Adrenal gland (tissue), 12 donors: ENCODE results near the gene SLC9C1. TPM values are rescaled to one million over a fixed set of nuclear protein-coding genes. Genes with fewer than 3 reads are reported as not detected.

Source experiments
- DNase-seq, 7 donors: peaks; one replicate each; pipeline ENCODE4 v3.0.0-alpha.2; 2019 to 2020
- H3K27ac ChIP-seq, 5 donors: fragments of 200-600 bp; sonication (generic) in 4 of 5; 1 replicate in 3 of 5; 2 replicates in 2 of 5; pipeline versions ENCODE4 v1.5.1 to v1.8.0; 2016 to 2020; ENCODE audit warnings: mild to moderate bottlenecking in 1 of 5
- H3K27me3 ChIP-seq: fragments of 200-600 bp; 2 replicates; pipeline ENCODE4 v1.8.0; 2021
- H3K36me3 ChIP-seq, 2 donors: fragments of 200-600 bp; replicated peaks in 1 of 2; 1 replicate in 1 of 2; 2 replicates in 1 of 2; pipeline versions ENCODE4 v1.5.1 to v1.8.0; 2018 to 2022
- H3K4me1 ChIP-seq, 2 donors: fragments of 200-600 bp; replicated peaks in 1 of 2; 1 replicate in 1 of 2; 2 replicates in 1 of 2; pipeline versions ENCODE4 v1.5.1 to v1.8.0; 2018 to 2021
- H3K4me3 ChIP-seq, 4 donors: fragments of 200-600 bp; sonication (generic) in 3 of 4; one replicate each; pipeline ENCODE4 v1.5.1; 2016 to 2018
- H3K9me3 ChIP-seq, 3 donors: fragments of 200-600 bp; sonication (generic) in 1 of 3; replicated peaks in 1 of 3; 1 replicate in 2 of 3; 2 replicates in 1 of 3; pipeline versions ENCODE4 v1.5.1 to v1.8.0; 2016 to 2021
- CTCF ChIP-seq, 6 experiments: fragments of 450-650 bp in 4 of 6; fragments of 200-600 bp in 2 of 6; sonication (generic) in 1 of 6; IDR thresholded peaks; 1 replicate in 5 of 6; 2 replicates in 1 of 6; pipeline versions ENCODE4 v1.5.1 to v1.8.0; 2016 to 2021; ENCODE audit warnings: antibody characterized with exemption in 6 of 6, mild to moderate bottlenecking in 2 of 6, moderate library complexity in 1 of 6
- POLR2A ChIP-seq, 2 donors: fragments of 450-650 bp; IDR thresholded peaks; one replicate each; pipeline ENCODE4 v1.6.1; 2017; ENCODE audit warnings: antibody characterized with exemption in 2 of 2, mild to moderate bottlenecking in 2 of 2, moderate library complexity in 1 of 2
- WGBS, 4 donors: extraction: QIAGEN DNeasy Blood & Tissue Kit in 2 of 4; methylation state at CpG; one replicate each; pipeline versions ENCODE4 v1.1.5 to v1.1.7; 2013 to 2017; 5-methylcytosine and 5-hydroxymethylcytosine counted together
- intact Hi-C, 2 donors: fragments of 100-400 bp; cut with DNase I; formaldehyde crosslinking; loops; one replicate each; pipeline versions ENCODE4 v1.14.1 to v1.15.0; 2022 to 2023
- polyA plus RNA-seq, 3 donors: library from polyadenylated mRNA; stranded (reverse); fragments of 200-250 nt in 2 of 3; fragments of 350-450 nt in 1 of 3; fragmentation: Illumina TruSeq in 1 of 3; extraction: RNeasy Lipid Tissue Mini Kit (QIAGEN cat#74804) in 1 of 3; gene quantifications; one replicate each; pipeline ENCODE4 v1.2.3, GENCODE V29; 2013 to 2014
- total RNA-seq, 9 donors: library from RNA; depleted of rRNA in 4 of 9; stranded (reverse); fragments of >200 nt in 4 of 9; fragments of 120-200 nt in 1 of 9; fragmentation: NEBNext Ultra II Directional in 1 of 9; extraction: Animal tissue kit (Norgen Biotek cat#: 25700) in 1 of 9; gene quantifications; one replicate each; pipeline versions ENCODE4 v1.1.0 to v1.2.4, GENCODE V29; 2013 to 2023
- donor health status: healthy with polysubstance abuse.
- donor health status: Bipolar disorder and iron deficiency.
- donor health status: DM: yes; HTN: yes; CAD: no.
- donor health status: DM: no; HTN: no; CAD: no.
- donor health status: DM: no; HTN: no; CAD: no.
- donor health status: DM: yes; HTN: yes; CAD: no.

The SLC9C1 gene
- total and polyA plus RNA-seq, 12 donors: 0.72 TPM; not detected in 11

GRCh38 chr3:112304611-112305010 lies 10.6 kb upstream of the SLC9C1 start:
- H3K36me3 ChIP-seq: no peaks in the 10 kb centered on the region
- H3K27me3 ChIP-seq: no peaks in the 10 kb centered on the region
- intact Hi-C loops: loop anchor here in 1 of 2 donors (10.0 kb wide), 1 partner anchor 220 kb away; no protein-coding TSS in a partner anchor
- TF ChIP-seq CTCF (IDR thresholded peaks at IDR 0.05) (peak in 5 of 6 experiments; percentile 8 to 32 (median 16)), POLR2A (IDR thresholded peaks at IDR 0.05) (no peak)
- DNase-seq: no peak
- 63 to 74% (median 68%) methylated on average over 2 of the region's 2 CpGs for WGBS, 4 donors
- H3K9me3 ChIP-seq: no peaks in the 10 kb centered on the region
- H3K4me3 ChIP-seq: peak overlapping the region in 2 of 4 donors; percentile 30 to 80
- H3K4me1 ChIP-seq: peaks cover 0 to 9% of the 10 kb centered on the region in 2 donors
- no peak overlapping the region for H3K27ac ChIP-seq

GRCh38 chr3:112303764-112304325 lies 9.8 kb upstream of the SLC9C1 start:
- H3K27ac ChIP-seq: no peak overlapping the region

GRCh38 chr3:112302881-112303763 lies 9.1 kb upstream of the SLC9C1 start:
- no peak for TF ChIP-seq POLR2A (IDR thresholded peaks at IDR 0.05)
- TF ChIP-seq CTCF (IDR thresholded peaks at IDR 0.05): no peak
- Histone ChIP-seq H3K4me1 (peaks cover 0 to 9% of the 10 kb centered on the region in 2 donors), H3K27me3 (no peaks in the 10 kb centered on the region), H3K4me3 (peak overlapping the region in 2 of 4 donors; percentile 30 to 80), H3K9me3 (no peaks in the 10 kb centered on the region), H3K36me3 (no peaks in the 10 kb centered on the region), H3K27ac (no peak overlapping the region)
- intact Hi-C loops: loop anchor here in 1 of 2 donors (10.0 kb wide), 1 partner anchor 222 kb away; no protein-coding TSS in a partner anchor
- WGBS, 4 donors: 12 to 23% (median 20%) methylated on average over 12 of the region's 12 CpGs
- DNase-seq: peak in 1 of 7 donors; percentile 18

More at GRCh38 chr3:112303764-112304325, 9.8 kb upstream of the SLC9C1 start:
- intact Hi-C loops: loop anchor here in 1 of 2 donors (10.0 kb wide), 1 partner anchor 221 kb away; no protein-coding TSS in a partner anchor
- Histone ChIP-seq H3K27me3 (no peaks in the 10 kb centered on the region), H3K4me3 (peak overlapping the region in 2 of 4 donors; percentile 30 to 80), H3K9me3 (no peaks in the 10 kb centered on the region), H3K4me1 (peaks cover 0 to 9% of the 10 kb centered on the region in 2 donors), H3K36me3 (no peaks in the 10 kb centered on the region)
- DNase-seq: peak in 2 of 7 donors; percentile 17 to 56
- WGBS, 4 donors: 2 to 5% (median 3%) methylated on average over 11 of the region's 11 CpGs
- TF ChIP-seq CTCF (IDR thresholded peaks at IDR 0.05) (no peak), POLR2A (IDR thresholded peaks at IDR 0.05) (no peak)
